Measurements from ENCODE around the gene ASF1A. TPM values are rescaled to one million over a fixed set of nuclear protein-coding genes. Genes with fewer than 3 reads are reported as not detected.
"Not testable (repeated sequence)": the region's sequence is repeated elsewhere in the genome, so short reads cannot be mapped to it uniquely, and the experiment has no call there.

The ASF1A gene
- 41.5 and 42.5 TPM in 2 replicates for total RNA-seq (2014; rRNA removed; shearing (Covaris generic))

- DNase-seq (ENCODE audit: low read depth): peak; percentile 98
Measured at GRCh38 chr6:118893807-118894424, at the start of gene ASF1A. Gene ASF1A, plus strand, starts transcription at chr6:118894152. Its CDS starts 262 bp downstream, at chr6:118894414.

- no peak for DNase-seq (ENCODE audit: low read depth)
Measured at GRCh38 chr6:118844915-118845314, 49.0 kb upstream of the ASF1A start.

GRCh38 chr6:118853408-118853807, 40.5 kb upstream of the ASF1A start:
- DNase-seq (ENCODE audit: low read depth): no peak

- DNase-seq (ENCODE audit: low read depth): no peak
Measured at GRCh38 chr6:118856301-118856700, 37.7 kb upstream of the ASF1A start.

GRCh38 chr6:118859517-118860064, 34.4 kb upstream of the ASF1A start:
- DNase-seq (ENCODE audit: low read depth): no peak

GRCh38 chr6:118860363-118860762, 33.6 kb upstream of the ASF1A start:
- DNase-seq (ENCODE audit: low read depth): no peak

- DNase-seq (ENCODE audit: low read depth): no peak
Measured at GRCh38 chr6:118860880-118861279, 33.1 kb upstream of the ASF1A start.

GRCh38 chr6:118862443-118862842, 31.5 kb upstream of the ASF1A start:
- DNase-seq (ENCODE audit: low read depth): no peak

- DNase-seq (ENCODE audit: low read depth): no peak
Measured at GRCh38 chr6:118864341-118865099, 29.4 kb upstream of the ASF1A start.

- DNase-seq (ENCODE audit: low read depth): no peak
Measured at GRCh38 chr6:118865100-118865391, 28.9 kb upstream of the ASF1A start.

- DNase-seq (ENCODE audit: low read depth): no peak
Measured at GRCh38 chr6:118867181-118867580, 26.8 kb upstream of the ASF1A start.

GRCh38 chr6:118868901-118869300, 25.1 kb upstream of the ASF1A start:
- not testable (repeated sequence) for DNase-seq (ENCODE audit: low read depth)

GRCh38 chr6:118869350-118869749, 24.6 kb upstream of the ASF1A start:
- no peak for DNase-seq (ENCODE audit: low read depth)

GRCh38 chr6:118869894-118870589, 23.9 kb upstream of the ASF1A start:
- DNase-seq (ENCODE audit: low read depth): no peak

- no peak for DNase-seq (ENCODE audit: low read depth)
Measured at GRCh38 chr6:118871331-118871730, 22.6 kb upstream of the ASF1A start.

- DNase-seq (ENCODE audit: low read depth): no peak
Measured at GRCh38 chr6:118872318-118872717, 21.6 kb upstream of the ASF1A start.

GRCh38 chr6:118872726-118873125, 21.2 kb upstream of the ASF1A start:
- peak; percentile 34 for DNase-seq (ENCODE audit: low read depth)

GRCh38 chr6:118873239-118873638, 20.7 kb upstream of the ASF1A start:
- DNase-seq (ENCODE audit: low read depth): no peak

GRCh38 chr6:118875672-118876071, 18.3 kb upstream of the ASF1A start:
- DNase-seq (ENCODE audit: low read depth): no peak

- peak; percentile 38 for DNase-seq (ENCODE audit: low read depth)
Measured at GRCh38 chr6:118876198-118876597, 17.8 kb upstream of the ASF1A start.

GRCh38 chr6:118876814-118877213, 17.1 kb upstream of the ASF1A start:
- no peak for DNase-seq (ENCODE audit: low read depth)

- DNase-seq (ENCODE audit: low read depth): no peak
Measured at GRCh38 chr6:118877806-118878205, 16.1 kb upstream of the ASF1A start.
